NCI-H1105 treated with DMSO at 0.1 percent for 48 hours (cell line): ENCODE results near the gene MAGEC3.

Experiments used
- DNase-seq: peaks from one replicate; lab custom pipeline; 2025; lab: John Stamatoyannopoulos, UW

Gene MAGEC3

GRCh38 chrX:141947350-141947749 is 109.2 kb downstream of the MAGEC3 start:
- DNase-seq: no peak
